SKM-1 treated with dmso at 0.1 percent for 144 hours (cell line): ENCODE data around the gene RUNX1.

Experiments
- DNase-seq: peaks from one replicate; lab custom pipeline; 2025; ENCODE audit not compliant: unreplicated experiment; lab: John Stamatoyannopoulos, UW

The RUNX1 gene

GRCh38 chr21:35062016-35062415 lies 12.9 kb upstream of the RUNX1 start:
- DNase-seq = no peak

DNA sequence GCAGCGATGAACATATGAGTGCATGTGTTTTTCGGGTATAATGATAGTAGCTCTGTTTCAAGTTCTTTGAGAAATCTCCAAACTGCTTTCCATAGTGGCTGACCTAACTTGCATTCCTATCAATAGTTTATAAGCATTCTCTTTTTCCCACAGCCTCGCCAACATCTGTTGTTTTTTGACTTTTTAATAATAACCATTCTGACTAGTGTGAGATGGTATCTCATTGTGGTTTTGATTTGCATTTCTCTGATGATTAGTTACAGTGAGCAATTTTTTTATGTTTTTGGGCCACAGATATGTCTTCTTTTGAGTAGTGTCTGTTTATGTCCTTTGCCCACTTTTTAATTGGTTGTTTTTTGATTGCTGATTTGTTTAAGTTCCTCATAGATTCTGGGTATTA lies 10.6 kb upstream of the RUNX1 start:
- DNase-seq = no peak

DNA sequence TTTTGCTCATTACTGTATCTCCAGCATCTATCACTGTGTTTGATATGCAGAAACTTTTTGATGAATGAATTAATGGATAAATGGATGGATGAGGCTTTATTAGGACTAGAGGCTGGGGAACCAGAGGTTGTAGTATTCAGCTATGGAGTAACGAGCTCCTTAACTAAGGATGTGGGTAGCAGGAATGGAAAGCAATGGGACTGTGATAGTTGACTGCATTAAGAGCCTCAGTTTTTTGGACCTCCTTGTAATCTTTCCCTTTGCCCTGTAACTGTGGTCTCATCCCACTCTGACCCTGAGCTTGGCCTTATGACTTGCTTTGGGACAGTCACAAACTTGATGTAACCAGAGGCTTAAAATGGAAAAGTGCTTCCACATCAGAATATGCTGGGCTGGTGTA lies 9.0 kb upstream of the RUNX1 start:
- DNase-seq = no peak

GRCh38 chr21:35057428-35057827 lies 8.3 kb upstream of the RUNX1 start:
- no peak for DNase-seq

DNA sequence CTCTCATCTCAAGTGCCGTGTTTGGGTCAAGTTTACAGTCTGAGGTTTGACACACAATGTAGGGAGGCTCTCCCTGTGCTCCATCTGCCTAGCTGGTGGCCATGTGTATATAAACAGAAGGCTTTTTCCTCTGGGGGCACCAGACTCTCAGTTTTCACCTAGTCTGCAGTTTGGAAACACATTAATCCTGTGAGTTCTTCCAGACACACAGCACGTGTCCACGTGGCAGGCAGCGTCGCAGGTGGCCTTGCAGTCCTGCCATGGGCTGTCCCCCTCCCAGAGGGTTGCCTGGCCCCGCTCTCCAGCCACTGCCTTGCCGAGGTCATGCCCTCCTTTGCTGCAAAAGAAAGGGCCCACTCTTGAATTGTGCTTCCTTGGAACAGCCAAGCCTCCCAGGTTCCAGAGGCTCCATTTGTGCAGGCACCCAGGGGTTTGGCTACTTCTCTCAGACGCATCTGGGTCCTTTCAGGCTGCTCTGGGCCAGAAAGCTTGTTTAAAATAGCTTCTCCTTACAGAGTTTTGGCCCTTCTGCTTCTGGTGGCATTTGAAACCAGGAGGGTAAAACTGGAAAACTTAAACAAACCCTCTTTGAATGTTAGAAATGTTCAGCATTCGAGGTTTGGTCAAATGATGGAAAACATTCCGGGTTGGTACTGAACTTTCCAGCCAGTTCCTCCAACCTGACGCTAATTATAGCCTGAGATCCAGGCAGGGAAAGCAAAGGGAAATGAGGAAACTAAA lies 4.4 kb upstream of the RUNX1 start:
- DNase-seq = no peak

- no peak for DNase-seq
These were observed 3.7 kb upstream of the RUNX1 start for GRCh38 chr21:35052801-35053200.

DNA sequence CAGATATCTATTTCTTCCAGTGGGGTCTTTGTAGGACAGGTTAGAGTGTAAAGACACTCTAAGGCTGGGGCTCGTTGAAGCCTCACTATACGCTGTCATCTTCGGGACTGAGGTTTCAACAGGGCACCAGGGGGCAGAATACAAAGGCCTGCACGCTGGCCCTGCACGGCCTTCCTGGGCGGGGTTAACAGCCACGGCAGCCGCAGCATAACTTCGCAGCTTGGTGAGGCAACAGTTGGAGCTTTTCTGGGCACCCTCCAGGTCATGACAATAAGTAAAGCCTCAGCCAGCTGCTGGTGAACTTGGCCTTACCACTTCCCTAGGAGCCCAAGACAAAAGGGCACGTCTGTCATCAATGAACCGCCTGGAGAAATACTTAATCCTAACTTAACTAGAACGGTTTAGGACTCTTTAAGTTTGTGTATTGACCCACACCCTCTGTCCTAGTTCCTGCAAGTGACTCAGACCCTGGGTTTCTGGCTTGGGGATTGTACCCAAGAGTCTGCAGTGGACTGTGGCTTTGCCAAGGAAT lies 2.3 kb upstream of the RUNX1 start:
- peak; percentile 98 for DNase-seq

GRCh38 chr21:35050348-35051286 lies 1.5 kb upstream of the RUNX1 start:
- no peak for DNase-seq

DNA sequence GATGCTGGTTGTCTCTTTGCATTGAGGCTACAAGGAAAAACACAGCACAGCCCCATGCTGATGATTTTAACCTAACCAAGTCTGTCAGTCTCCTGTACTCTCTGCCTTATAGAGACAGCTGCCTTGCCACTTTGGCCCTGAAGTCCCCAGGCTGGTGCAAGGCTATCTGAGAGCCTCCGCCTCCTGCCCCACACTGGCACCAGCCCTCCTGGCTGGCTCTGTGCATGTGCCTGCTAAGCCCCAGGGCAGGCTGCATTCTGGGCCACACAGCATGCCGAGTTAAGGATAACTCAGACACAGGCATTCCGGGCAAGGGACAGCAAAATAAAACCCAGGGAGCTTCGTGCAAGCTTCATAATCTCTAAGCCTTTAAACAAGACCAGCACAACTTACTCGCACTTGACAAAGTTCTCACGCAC lies 910 bp downstream of the RUNX1 start:
- DNase-seq = no peak

GRCh38 chr21:35046880-35047229 lies 2.2 kb downstream of the RUNX1 start:
- peak; percentile 61 for DNase-seq

DNA sequence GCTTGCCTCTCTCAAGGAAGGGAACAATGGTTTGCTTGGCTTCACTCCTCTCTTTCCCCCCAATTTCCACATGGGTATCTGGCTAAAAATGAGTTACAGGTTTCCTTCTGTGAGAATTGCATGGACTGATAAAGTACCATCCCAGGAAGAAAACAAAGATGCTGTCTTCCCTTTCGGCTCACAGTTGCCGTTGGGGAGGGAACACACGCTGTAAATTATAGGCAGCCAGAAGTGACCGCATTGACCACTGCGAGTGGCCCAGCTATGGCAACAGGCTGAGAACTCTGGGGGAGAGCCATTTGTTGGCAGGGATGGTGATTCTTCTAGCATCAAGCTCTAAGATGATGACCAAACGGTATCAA lies 2.9 kb downstream of the RUNX1 start:
- DNase-seq = no peak

GRCh38 chr21:35045542-35046262 lies 3.4 kb downstream of the RUNX1 start:
- DNase-seq = no peak

DNA sequence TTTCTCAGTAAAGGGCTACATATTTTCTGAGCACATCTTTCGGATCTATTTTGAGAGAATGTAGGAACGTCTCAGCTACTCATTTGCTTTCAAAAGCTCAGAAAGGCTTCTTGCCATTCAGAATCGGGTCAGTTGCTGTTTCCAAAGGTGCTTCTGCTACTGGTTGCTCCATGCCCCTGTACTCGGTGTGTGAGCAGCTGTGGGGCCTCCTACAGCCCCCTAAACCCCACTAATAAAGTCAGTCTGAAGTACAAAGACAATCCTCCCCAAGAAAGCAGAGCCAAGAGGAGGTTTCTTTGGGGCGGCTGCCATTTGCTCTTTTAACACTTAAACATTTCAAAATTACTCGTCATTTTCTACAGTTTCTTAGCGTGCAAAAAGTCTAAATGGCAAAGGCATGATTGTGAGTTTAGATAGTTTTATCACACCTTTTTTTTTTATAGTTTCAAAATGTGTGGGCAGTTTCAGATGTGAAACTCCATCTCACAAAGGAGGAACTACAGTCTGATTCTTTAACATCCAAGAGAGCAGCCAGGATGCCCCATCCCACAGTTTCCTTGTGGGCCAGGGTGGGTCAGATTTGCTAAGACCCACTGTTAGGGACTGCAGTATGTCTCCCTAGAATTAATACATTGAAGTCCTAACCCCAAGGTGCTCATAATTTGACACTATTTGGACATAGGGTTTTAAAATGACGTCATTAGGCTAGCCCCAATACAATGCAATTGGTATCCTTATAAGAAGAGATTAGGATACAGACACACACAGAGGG lies 4.1 kb downstream of the RUNX1 start:
- peak; percentile 24 for DNase-seq

DNA sequence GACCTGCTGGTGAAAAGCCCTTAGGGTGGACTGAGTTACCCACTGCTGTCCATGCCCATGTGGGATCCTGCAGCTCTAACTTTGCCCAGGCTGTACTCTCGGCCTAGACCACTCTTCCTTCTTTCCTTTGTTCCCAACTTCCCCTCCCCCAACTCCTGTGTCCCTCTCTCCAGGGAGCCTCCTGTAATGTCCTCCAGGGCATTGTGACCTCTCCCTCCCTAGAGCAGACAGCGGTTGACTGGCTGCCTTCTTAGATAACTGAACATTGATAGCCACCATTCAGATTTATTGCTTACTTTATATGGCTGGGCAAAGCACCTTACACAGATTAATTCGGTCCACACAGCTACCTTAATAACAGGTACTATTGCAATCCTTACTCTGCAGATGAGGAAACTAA lies 5.0 kb downstream of the RUNX1 start:
- DNase-seq = no peak

DNA sequence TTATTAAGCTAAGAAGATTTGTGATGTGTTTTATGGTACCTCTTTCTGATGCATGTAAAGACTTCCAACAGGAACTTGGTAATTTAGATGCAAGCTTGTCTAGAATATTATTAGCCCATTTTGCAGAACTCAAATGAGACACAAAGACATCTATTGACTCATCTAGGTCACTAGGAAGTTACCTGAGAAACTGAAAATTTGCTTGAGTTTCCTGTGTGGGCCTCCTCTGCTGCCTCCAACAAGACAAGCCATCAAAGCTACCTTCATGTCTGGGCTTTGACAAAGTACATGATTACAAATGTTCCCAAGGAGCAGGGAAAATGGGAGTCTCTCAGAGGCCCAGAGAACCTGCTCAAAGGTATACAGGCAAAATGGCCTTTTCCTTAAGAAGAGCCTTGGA lies 5.6 kb downstream of the RUNX1 start:
- DNase-seq = no peak

DNA sequence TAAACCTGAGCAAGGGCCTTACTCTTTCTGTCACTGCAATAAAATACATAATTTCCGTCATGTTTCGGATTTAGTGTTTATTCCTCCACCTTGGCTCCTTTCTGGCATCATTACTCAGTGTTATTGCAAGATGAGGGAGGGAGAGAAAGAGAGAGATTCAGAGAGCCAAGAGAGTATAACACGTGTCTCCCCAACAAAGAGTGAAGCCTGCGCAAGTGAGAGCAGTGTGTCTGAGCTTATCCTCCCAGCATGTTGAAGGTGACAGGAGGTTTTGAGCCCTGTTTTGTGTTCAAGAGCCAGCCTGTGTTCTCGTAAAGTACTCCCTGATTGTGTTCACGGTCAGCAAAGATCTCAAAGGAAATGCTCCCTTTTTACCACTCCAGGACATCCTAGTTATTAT lies 6.3 kb downstream of the RUNX1 start:
- DNase-seq = no peak

DNA sequence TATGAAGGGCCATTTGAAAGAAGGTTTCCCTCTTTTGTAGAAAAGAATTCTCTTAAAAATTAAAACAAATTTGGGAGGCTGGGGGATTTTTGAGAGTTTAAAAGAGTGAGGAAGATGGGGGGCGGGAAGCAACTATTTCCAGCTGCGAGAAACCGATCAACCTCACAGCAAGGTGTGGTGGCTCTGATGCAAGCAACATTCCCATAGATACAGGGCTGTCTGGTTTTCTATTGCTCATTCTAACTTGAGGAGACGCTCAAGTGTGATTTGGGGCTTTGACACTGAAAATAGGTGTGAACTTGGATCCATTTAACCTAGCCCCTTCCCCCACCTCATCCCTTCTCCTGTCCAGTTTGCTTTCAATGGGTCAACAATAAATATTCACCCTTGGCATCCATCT lies 7.2 kb downstream of the RUNX1 start:
- DNase-seq = no peak

DNA sequence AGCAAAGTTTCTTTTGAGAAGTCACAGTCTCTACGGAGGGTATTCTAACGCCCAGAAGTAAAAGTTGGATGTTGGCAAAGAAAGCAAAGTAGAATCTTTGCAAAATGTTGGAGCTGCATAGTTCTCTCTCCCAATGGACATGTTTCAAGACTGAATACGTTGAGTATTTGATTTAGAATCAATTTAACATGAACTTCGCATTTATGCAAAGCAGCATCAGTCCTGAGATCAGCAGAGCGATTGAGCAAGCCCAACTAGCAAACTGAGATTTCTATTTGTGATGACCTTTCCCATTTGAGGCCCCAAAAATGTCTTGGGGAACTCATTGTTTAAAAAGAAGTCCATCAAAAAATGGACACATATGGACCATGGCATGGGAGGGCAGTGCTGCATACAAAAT lies 8.0 kb downstream of the RUNX1 start:
- no peak for DNase-seq

DNA sequence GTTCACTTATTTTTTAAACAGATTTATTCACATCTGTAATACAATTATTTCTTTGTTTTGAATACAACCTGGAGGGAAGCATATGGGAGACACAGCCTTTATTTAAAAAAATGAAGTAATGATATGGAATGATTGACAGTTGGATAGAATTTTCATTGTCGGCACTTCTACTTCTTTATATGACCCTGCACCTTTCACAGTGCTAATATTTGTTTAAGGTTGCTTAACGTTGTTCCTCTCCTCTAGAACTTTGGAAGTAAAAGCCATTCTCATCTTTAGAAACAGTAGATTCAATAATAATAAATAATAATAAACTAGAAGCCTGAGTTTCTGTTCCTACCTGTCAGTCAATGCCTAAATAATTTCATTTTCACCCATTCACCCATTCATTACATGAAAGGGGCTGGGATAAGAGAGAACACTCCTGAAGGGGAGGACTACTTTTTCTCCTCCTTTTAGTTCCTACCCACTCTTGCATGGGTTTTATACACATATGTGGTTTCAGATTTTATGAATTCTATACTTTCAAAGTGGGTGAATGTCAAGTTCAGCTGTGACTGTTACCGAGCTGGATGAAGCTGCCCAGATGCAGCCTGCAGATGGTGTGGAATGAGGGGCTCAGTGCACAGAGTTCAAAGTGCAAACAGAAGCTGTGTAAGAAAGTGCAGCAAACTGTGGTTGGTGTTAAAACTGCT lies 9.4 kb downstream of the RUNX1 start:
- DNase-seq = no peak

GRCh38 chr21:35038772-35039319 lies 10.3 kb downstream of the RUNX1 start:
- DNase-seq = no peak
